ENCODE data around the gene CCDC149.

The CCDC149 gene

DNA sequence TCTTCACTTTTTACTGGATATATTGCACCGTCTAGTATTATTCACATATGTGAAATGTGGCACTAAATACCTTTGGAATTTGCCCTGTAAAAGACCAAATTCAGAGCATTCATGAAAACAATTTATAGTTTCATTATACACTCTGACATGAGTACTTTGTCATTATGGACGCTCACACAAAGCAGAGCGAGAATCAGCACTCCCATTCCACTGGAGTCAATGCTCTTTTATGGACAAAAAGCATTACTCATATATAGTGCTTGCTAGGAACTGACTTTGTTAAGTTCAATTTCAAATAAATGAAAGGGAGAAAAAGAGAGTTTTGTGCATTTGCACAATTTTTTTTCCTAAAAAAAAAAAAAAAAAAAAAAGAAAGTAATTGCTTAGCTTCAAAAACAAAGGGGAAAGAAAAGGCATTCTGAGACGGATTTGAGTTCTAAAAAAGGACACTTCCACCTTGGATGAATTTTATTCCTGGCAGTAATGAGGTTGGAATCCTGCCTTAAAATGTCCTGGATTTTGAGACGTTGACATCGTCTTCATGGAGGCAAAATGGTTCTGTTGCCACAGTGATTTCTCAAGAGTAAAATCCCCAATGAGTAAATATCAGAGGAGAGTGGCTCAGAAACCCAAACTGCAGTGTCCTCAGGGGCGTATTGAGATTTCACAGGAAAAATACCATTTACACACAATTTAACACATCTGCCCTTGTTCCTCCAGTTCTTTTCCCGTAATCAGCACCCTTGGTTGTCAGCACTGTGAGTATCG is 34.8 kb downstream of the CCDC149 start:
- DNase-seq: no peak

DNA sequence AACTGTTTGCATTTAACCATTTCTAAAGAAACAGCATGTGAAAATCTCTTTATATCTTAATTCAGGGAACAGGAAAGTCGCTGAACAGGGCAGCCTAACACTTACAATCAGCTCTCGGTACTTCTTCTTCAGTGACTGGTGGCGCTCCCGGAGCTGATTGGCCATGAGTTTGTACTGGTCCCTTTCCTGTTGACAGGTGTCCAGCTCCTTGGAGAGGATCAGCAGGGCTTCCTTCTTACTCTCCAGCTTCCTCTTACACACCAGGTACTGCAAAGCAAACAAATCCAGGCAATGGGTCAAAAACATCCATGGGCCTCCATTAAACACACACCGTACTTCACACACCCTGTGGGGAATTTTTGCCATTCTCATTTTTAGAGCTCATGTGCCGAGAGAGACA is 36.4 kb downstream of the CCDC149 start:
- DNase-seq: no peak

DNA sequence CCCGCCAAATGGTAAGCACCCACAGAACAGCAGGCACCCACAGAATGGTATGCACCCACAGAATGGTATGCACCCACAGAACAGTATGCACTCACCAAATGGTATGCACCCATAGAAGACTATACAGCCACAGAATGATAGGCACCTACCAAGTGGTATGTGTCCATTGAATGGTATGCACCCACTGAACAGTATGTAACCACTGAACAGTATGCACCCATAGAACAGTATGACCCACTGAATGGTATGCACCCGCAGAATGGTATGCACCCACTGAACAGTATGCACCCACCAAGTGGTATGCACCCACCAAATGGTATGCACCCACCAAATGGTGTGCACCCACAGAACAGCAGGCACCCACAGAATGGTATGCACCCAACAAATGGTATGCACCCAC is 40.1 kb downstream of the CCDC149 start:
- no peak for DNase-seq

DNA sequence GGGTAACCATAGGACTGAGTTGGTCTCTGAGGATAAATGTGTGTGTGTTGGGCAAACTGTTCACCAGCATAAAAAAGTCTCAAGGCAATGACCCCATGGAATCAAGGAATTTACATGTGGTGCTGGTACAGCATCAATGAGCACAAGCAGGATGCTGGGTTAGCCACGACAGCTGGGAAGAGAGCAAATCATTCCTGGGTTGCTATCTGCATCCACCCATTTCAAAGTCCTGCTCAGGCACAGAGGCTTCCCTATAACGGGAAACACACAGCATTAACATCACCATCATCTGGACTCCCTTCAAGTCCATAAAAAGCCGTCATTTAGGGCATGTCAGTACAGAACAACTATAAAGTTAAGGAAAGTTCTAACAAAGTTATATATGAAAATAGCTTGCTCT is 41.6 kb downstream of the CCDC149 start:
- no peak for DNase-seq

DNA sequence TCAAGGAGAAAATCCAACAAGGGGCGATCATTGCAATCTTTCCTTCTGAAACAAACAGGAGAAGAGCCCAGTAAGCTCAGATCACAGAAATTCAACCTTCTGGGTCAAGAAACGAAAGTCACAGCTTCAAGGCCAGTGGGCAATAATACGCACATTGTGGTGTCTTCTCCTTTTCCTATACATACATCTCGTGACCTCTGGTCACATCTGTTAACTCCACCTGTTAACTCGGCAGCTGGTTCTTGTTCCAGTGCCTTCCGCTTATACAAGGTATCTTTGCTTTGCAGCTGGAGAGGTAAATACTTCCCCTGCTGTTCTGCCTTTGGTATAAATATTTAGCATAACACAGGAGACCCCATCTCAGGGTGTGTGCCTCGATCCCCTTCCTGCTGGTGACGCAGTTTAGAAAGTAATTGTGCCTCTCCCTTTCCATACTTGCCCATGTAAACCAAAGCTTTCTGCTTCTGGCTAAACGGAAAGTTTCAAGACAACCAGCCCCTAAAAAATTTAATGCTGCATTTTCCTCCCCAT is 45.0 kb downstream of the CCDC149 start:
- no peak for DNase-seq

DNA sequence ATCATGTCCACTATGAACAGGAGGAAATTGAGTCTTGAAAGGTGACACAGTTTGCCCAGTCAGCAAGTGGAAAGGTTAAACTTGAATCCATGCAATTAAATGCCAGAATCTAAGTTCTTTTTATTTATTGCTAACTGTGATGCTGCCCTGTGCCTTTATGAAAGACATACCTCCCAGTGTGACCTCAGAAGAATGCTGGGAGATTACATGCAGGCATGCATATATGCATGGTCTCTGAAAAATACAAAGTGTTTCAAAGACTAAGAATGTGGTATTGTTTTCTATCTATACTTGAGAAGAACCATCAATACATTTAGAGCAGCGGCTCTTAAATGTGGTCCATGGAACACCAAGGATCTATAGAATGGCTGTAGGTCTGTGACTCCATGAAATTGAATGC is 45.6 kb downstream of the CCDC149 start:
- no peak for DNase-seq

DNA sequence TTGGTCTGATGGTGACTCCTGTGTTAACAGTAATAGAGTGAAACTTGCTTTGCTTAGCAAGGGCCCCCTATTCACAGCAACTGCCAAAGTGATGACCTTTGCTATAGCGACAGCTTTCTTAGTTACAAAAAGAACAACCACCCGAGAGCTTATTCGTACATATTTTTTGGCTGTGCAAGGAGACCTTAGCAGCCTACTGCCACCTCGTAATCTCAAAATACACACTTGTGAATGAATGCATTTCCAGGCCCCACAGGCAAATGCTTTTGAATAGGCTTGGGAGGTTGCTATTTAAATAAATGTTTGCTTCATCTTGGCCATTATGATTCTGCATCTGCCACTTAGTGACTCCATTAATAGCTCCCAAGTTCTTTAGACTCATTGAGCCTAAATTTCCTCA is 47.4 kb downstream of the CCDC149 start:
- DNase-seq: no peak

DNA sequence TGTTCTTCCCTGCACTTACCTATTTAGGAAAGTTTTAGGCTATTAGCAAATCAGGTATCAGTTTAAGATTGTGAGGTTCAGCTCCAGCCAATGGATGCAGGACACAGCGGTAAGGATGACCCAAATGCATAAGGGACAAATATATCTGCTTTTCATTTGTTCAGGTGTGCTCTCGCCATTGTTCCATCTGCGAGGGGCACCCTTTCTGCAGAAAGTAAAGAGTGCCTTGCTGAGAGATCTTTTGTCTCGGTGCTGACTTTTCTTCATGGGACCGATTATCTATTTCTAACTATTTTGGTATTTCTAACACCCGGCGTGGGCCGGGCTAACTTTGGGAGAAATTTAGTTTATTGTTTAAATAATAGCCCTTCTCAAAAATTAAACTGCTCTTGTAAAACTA is 49.0 kb downstream of the CCDC149 start:
- DNase-seq: no peak

DNA sequence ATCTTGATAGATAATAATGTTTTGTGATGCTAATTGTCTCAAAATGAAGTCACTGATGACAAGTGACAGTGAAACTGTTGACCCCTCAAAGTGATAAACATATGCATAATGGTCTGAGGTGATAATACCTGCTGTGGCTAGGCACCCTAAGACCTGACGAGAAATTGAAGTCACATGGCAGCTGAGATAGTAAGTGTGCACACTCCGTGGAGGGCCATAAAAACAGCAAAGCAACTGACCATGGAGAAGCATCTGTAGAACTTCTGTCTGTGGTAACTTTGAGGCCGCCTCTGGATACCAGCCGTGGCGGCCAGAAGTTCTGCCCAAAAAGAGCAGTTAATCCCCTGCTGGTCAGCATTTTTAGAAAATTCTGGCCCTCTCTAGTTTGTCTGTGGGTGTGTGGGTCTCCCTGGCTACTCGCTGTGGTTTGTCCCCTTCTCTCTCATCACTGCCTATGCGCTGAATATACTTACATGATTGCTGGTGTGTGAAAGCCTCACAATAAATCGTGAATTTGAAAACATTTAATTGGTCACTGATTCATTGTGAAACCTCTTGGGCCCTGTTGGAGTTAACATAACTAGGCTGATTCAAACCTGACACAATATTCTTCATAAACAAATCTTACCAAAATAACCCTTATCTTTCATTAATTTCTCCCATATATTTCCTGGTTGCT is 50.6 kb downstream of the CCDC149 start:
- DNase-seq: no peak

DNA sequence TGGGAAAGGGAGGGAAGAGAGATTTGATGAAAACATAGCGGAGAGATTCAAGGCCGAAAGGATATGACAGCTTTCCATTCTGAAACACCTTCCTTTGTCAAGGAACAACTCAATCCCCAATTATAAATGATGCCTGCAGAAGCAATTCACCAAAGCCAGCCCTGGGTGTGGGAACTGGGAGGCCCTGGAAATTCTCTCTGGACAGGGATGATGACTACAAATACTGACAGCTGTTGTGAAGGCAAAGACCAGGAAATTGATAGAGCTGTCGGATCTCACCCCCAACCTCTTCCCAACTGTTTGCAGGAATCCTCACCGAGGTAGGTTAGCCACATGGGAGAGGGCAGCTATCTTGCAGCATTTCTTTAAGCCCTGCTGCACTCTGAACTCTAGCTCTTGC is 54.3 kb downstream of the CCDC149 start:
- DNase-seq: no peak

DNA sequence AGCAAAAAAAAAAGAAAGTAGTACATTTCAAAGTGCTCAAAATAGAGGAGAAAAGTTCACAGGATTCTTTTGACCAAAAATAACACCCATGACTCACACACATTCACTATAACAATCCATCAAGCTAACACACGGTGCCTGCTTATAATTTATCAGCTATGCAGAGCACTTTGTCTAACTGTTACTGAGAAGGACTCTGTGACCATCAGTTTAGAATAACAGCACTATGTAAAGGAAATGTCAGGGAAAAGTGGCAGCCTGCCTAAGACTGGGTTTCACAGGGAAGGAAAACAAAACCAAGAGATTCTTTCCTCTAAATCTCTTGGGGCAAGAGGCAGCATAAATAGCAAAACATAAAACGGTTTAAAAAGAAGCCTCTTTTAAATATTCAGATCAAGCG is 54.8 kb downstream of the CCDC149 start:
- no peak for DNase-seq

DNA sequence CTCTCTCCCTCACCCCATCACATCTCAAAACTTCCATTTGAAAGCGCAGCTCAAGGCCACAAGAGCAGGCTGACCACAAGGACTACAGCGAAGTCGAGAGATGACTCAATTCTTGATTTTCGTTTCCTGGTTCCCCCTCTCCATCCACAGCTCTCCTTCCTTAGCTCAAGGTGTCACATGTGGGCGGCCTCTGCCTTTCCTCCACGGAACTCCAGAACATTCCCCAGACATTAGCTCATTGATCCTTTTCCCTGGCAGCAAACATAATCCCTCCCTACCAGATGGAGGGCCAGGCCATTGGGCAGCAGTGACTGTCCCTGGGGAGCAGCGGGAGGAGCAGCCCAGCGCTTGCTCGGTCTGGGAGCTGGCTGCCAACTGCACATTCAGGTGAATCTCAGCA is 56.3 kb downstream of the CCDC149 start:
- no peak for DNase-seq

DNA sequence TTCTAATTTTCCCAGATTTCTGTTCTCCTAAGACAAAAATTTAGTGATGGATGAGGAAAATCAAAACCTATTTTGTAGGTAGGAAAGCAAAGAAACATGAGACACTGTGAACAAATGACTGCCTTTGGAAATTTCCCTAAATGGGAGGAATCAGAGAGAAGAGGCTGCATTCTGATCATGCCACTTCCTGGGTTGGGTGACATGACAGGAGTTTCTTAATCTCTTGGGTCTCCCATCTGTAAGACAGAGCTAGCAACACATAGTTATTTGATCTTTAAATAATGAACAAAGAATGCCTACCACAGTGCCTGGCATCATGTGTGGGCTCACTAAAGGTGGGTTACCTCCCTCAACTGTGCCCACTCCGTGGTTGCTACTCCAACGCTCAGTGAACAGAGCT is 57.1 kb downstream of the CCDC149 start:
- DNase-seq: no peak

DNA sequence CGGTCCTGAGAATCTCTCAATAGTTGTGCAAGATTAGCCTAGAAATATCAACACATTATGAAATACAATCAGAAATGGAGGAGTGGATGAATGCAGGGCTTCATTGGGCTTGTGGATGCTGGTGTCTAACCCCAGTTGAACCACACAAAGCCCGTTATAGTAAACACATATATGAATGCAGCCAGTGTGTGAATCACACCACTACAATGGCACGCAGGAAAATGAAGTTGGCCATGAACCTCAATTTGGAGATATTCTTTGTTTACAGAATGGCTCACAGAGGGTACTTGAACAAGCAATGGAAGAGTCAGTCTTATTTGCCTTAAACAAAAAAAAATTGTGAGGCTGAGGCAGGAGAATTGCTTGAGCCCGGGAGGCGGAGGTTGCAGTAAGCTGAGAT is 59.7 kb downstream of the CCDC149 start:
- no peak for DNase-seq

DNA sequence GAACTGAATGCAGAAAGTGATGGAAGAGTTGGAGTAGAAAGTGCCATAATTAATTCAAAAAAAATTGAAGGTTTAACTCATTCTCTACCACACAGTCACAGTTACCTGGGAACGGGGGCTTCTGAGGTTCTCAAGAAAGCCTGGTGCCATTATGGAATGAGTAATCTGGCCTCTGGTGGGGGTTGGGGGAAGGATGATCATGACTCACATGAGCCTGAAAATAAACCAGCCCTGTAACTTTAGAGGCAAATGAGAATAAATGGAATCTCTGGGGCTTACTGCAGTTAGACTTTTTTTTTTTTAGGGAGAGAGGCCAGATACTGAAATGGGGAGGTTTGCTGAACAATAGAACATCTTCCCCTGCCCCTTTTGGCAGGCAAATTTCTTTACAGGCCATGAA is 62.2 kb downstream of the CCDC149 start:
- no peak for DNase-seq

DNA sequence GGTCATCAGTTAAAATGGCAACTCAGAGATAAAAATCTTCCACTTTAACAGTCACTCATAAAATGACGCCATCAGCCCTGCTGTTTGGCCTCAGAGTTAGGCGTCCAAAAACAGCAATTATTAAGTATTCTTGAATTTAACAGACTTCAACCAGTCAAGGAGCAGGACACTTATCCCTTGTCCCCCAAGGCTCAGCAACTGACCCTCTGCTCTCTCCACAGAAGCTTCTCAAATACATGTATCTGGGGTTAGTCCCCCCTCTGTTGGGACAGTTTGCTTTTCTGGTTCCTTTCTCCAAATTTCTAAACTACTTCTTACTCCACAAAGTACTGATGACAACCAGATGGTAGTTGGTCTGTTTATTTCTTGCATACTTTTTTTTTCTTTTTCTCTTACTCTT is 63.1 kb downstream of the CCDC149 start:
- DNase-seq: no peak

DNA sequence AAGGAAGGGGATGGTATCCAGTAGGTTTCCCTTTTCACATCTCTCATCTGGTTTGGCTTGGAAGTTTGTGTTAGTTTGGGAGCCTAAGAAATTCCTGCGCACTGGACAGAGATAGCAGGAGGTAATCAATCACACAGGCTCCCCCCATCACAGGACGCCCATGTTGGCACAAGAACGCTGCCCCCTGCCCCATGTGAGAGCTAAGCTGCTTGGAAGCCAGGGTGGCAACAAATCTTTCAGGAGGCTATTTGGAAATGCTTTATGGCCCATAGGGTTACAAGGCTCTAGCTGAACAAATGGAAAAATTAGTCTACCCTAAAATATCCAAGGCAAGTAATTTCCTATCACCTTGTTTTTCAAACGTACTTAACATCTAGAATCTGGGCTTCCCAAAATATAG is 63.5 kb downstream of the CCDC149 start:
- no peak for DNase-seq

DNA sequence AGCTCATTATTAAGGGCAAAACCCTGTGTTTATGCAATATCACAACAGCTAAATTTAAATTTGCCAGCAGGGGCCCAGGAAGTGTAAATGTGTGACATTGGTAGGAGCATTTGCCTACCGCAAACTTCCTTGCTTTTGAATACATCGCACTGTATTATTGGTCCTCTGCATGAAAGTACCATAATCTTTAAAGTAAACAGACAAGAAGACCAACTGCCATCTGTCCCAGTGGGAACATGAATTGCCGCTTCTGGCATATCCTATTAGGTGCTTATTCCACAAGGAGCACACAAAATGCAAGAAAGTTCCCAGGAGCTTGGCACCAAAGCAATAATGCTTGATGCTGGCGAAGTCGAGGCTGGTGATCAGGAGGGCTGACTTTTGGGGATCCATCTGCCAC is 66.1 kb downstream of the CCDC149 start:
- DNase-seq: no peak

DNA sequence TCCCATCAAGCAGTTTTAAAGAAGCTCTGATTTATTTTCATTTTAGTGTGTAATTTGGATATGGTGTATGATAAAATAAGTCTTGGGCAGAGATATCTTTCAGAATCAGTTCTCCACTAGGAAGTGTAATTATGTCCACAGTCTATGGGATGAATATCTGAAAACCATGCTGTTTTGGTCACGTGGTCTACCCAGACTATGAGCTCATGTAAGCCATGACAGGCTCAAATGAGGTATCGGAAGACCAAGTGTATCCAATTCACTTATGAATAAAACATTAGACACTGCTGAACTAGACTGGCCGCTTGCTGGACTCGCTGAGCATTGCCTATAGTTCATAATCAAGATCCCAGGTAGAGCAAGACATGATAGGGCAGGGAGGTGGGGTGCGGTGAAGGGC is 66.9 kb downstream of the CCDC149 start:
- DNase-seq: no peak

DNA sequence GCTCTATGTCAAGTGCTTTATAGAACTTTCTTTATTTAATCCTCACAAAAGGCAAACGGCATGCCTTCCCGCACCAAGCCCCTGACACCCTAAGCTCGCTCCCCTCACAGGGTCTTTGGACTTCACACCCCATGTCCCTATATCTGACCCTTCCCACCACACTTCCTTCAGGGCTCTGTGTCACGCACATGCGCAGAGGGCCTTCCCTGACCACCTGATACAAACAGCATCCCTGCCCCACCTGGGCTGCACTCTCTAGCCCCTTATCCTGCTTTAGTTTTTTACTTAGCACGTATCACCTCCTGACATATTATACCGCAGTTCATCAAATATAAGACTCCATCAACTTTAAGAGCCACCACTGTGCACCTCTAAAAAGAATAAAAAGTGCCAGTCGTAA is 67.7 kb downstream of the CCDC149 start:
- DNase-seq: no peak

DNA sequence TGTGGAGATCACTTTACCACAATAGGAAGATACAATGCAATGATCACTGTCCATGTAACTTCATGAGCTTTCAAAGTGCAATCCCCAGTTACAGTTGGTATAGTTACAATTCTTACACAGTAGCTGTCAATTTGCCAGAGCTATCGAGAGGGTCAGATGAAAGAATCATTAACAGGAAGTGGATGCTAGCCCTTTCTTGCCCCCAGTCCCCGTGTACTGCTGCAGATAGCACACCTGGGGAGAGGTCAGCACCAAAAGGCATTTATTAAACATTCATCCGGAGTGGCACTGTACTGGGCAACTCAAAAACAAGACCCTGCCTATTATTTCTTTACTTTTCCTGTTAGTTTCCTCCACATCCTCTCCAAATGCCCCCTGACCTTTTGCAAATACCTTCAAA is 69.7 kb downstream of the CCDC149 start:
- DNase-seq: no peak

DNA sequence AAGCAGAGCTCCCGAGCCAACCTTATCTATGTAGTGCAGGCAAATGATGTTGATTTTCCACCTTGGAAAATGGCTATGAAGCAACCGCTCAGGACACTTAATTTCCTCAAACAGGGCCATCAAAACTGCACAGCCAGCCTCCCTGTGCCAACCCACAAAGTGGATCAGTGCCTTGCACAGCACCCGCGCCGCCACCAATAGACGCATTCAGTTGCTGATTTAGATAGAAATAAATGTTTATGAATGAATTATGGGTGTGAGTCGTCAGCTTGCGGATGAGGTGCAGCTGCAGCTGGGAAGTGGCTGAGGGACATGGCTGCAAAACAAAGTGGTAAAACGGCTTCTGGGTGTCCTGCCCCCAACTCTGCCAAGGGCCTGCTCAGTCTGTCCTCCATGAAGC is 70.5 kb downstream of the CCDC149 start:
- no peak for DNase-seq

DNA sequence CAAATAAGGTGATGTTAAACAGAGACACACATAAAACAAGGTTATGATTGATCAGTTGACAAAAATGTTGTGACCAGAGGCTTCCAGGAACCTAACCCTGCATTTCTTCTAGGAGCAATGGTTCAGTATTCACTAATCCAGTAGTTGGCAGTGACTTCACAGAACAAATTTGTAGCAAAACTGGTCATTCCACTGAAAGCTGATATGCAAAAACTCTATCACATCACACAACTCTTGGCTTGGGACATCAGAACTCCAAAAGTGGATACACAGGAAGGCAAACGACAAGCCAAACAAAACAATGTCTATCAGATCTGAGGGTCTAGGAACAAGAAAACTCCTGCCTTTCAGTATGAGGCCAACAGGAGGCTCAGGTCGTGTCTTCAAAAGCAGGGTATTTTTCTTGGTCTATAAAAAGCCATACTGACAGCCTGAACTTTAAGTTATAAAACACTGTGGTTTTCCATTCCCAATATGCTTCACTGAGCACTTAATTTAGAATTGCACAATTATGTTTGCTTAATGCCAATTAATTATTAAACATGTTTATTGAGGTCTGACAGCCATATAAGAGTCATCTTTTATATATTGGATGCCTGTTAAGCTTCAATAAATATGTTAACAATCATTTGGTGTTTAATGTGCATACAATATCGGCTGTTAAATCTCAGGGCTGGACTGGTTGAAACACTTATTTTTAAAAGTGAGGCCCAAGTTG is 71.9 kb downstream of the CCDC149 start:
- DNase-seq: no peak

DNA sequence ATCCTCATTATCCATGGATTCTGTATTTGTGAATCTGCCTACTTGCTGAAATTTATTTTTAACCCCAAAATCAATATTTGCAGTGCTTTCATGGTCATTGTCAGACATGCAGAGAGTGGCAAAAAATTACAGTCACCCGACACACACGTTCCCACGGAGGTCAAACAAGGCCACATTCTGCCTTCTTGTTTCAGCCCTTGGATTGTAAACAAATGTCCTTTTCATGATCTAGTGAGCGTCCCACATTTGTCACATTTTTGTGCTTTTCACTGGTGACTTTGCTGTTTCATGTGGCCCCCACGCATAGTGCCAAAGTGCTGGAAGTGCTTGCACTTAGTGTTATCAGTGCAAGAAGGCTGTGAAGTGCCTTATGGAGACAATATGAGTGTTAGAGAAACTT is 72.5 kb downstream of the CCDC149 start:
- no peak for DNase-seq

Measured in activated CD8-positive, alpha-beta memory T cell treated with anti-CD3 and anti-CD28 coated beads for 24 hours (primary cell).